Measurements from ENCODE around the gene GDF2.

Gene GDF2

DNA sequence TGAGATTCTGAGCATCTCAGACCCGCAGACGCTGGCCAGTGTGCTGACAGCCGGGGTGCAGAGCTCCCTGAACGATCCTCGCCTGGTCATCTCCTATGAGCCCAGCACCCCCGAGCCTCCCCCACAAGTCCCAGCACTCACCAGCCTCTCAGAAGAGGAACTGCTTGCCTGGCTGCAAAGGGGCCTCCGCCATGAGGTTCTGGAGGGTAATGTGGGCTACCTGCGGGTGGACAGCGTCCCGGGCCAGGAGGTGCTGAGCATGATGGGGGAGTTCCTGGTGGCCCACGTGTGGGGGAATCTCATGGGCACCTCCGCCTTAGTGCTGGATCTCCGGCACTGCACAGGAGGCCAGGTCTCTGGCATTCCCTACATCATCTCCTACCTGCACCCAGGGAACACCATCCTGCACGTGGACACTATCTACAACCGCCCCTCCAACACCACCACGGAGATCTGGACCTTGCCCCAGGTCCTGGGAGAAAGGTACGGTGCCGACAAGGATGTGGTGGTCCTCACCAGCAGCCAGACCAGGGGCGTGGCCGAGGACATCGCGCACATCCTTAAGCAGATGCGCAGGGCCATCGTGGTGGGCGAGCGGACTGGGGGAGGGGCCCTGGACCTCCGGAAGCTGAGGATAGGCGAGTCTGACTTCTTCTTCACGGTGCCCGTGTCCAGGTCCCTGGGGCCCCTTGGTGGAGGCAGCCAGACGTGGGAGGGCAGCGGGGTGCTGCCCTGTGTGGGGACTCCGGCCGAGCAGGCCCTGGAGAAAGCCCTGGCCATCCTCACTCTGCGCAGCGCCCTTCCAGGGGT lies 26.6 kb downstream of the GDF2 start:
- no peak for TF ChIP-seq POLR2AphosphoS5 (IDR thresholded peaks at IDR 0.05; ENCODE audit: low read depth)
- no peak; the same call in 1 of the 2 replicates for TF ChIP-seq SPI1 (IDR thresholded peaks at IDR 0.05; ENCODE audit: borderline replicate concordance, low read depth)
- no peak for TF ChIP-seq GABPA (IDR thresholded peaks at IDR 0.05; ENCODE audit: low read depth)
- TF ChIP-seq, protein P1, sequence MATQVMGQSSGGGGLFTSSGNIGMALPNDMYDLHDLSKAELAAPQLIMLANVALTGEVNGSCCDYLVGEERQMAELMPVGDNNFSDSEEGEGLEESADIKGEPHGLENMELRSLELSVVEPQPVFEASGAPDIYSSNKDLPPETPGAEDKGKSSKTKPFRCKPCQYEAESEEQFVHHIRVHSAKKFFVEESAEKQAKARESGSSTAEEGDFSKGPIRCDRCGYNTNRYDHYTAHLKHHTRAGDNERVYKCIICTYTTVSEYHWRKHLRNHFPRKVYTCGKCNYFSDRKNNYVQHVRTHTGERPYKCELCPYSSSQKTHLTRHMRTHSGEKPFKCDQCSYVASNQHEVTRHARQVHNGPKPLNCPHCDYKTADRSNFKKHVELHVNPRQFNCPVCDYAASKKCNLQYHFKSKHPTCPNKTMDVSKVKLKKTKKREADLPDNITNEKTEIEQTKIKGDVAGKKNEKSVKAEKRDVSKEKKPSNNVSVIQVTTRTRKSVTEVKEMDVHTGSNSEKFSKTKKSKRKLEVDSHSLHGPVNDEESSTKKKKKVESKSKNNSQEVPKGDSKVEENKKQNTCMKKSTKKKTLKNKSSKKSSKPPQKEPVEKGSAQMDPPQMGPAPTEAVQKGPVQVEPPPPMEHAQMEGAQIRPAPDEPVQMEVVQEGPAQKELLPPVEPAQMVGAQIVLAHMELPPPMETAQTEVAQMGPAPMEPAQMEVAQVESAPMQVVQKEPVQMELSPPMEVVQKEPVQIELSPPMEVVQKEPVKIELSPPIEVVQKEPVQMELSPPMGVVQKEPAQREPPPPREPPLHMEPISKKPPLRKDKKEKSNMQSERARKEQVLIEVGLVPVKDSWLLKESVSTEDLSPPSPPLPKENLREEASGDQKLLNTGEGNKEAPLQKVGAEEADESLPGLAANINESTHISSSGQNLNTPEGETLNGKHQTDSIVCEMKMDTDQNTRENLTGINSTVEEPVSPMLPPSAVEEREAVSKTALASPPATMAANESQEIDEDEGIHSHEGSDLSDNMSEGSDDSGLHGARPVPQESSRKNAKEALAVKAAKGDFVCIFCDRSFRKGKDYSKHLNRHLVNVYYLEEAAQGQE (IDR thresholded peaks at IDR 0.05; ENCODE audit: insufficient replicate concordance, low read depth) = no peak
- TF ChIP-seq, protein P2, sequence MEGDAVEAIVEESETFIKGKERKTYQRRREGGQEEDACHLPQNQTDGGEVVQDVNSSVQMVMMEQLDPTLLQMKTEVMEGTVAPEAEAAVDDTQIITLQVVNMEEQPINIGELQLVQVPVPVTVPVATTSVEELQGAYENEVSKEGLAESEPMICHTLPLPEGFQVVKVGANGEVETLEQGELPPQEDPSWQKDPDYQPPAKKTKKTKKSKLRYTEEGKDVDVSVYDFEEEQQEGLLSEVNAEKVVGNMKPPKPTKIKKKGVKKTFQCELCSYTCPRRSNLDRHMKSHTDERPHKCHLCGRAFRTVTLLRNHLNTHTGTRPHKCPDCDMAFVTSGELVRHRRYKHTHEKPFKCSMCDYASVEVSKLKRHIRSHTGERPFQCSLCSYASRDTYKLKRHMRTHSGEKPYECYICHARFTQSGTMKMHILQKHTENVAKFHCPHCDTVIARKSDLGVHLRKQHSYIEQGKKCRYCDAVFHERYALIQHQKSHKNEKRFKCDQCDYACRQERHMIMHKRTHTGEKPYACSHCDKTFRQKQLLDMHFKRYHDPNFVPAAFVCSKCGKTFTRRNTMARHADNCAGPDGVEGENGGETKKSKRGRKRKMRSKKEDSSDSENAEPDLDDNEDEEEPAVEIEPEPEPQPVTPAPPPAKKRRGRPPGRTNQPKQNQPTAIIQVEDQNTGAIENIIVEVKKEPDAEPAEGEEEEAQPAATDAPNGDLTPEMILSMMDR (IDR thresholded peaks at IDR 0.05; ENCODE audit: insufficient read depth, low read length) = no peak
- DNase-seq (ENCODE audit: low read depth in 1 of 2, low spot score in 1 of 2) = no peak
- no peak overlapping the region for H3K27ac ChIP-seq (replicated peaks)
- peaks cover 6% of the 10 kb centered on the region for H3K27me3 ChIP-seq (ENCODE audit: insufficient read depth, poor library complexity, severe bottlenecking)
- no peak overlapping the region for H3K4me3 ChIP-seq (replicated peaks; ENCODE audit: insufficient read depth, low read length)

DNA sequence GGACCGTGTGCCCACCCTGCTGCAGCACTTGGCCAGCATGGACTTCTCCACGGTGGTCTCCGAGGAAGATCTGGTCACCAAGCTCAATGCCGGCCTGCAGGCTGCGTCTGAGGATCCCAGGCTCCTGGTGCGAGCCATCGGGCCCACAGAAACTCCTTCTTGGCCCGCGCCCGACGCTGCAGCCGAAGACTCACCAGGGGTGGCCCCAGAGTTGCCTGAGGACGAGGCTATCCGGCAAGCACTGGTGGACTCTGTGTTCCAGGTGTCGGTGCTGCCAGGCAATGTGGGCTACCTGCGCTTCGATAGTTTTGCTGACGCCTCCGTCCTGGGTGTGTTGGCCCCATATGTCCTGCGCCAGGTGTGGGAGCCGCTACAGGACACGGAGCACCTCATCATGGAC lies 27.3 kb downstream of the GDF2 start:
- TF ChIP-seq SPI1 (IDR thresholded peaks at IDR 0.05; ENCODE audit: borderline replicate concordance, low read depth) (no peak), POLR2AphosphoS5 (IDR thresholded peaks at IDR 0.05; ENCODE audit: low read depth) (no peak), GABPA (IDR thresholded peaks at IDR 0.05; ENCODE audit: low read depth) (no peak)
- TF ChIP-seq, protein P2 (IDR thresholded peaks at IDR 0.05; ENCODE audit: insufficient read depth, low read length) = no peak
- TF ChIP-seq, protein P1 (IDR thresholded peaks at IDR 0.05; ENCODE audit: insufficient replicate concordance, low read depth) = no peak

GRCh38 chr10:47349941-47350371 lies 27.7 kb downstream of the GDF2 start:
- no peak for TF ChIP-seq GABPA (IDR thresholded peaks at IDR 0.05; ENCODE audit: low read depth)
- TF ChIP-seq, protein P2 (IDR thresholded peaks at IDR 0.05; ENCODE audit: insufficient read depth, low read length) = no peak
- TF ChIP-seq SPI1 (IDR thresholded peaks at IDR 0.05; ENCODE audit: borderline replicate concordance, low read depth) = no peak
- no peak for TF ChIP-seq POLR2AphosphoS5 (IDR thresholded peaks at IDR 0.05; ENCODE audit: low read depth)
- TF ChIP-seq, protein P1 (IDR thresholded peaks at IDR 0.05; ENCODE audit: insufficient replicate concordance, low read depth) = no peak
- H3K4me3 ChIP-seq (replicated peaks; ENCODE audit: insufficient read depth, low read length) = no peak overlapping the region
- H3K27ac ChIP-seq (replicated peaks) = no peak overlapping the region
- no peak for DNase-seq (ENCODE audit: low read depth in 1 of 2, low spot score in 1 of 2)
- peaks cover under 1% of the 10 kb centered on the region for H3K27me3 ChIP-seq (ENCODE audit: insufficient read depth, poor library complexity, severe bottlenecking)

More for the DNA sequence above, 27.3 kb downstream of the GDF2 start:
- peaks cover 5% of the 10 kb centered on the region for H3K27me3 ChIP-seq (ENCODE audit: insufficient read depth, poor library complexity, severe bottlenecking)
- no peak overlapping the region for H3K27ac ChIP-seq (replicated peaks)
- no peak for DNase-seq (ENCODE audit: low read depth in 1 of 2, low spot score in 1 of 2)
- no peak overlapping the region for H3K4me3 ChIP-seq (replicated peaks; ENCODE audit: insufficient read depth, low read length)
